Mesodermal cell (in vitro differentiated cells): ENCODE data around the gene SLC44A2.
"Not testable (repeated sequence)": the region's sequence is repeated elsewhere in the genome, so short reads cannot be mapped to it uniquely, and the experiment has no call there.

Source experiments
- H3K27ac ChIP-seq: 2 replicates; pipeline ENCODE4 v1.7.0; 2013; ENCODE audit warnings: mild to moderate bottlenecking, low read depth, low read length, moderate library complexity; ENCODE audit not compliant: severe bottlenecking
- H3K36me3 ChIP-seq: 2 replicates; pipeline ENCODE4 v1.7.1; 2013; ENCODE audit warnings: mild to moderate bottlenecking, low read length, moderate library complexity; ENCODE audit not compliant: control insufficient read depth, insufficient read depth
- H3K4me1 ChIP-seq: one replicate; pipeline ENCODE4 v1.7.1; 2013; ENCODE audit warnings: mild to moderate bottlenecking, low read length; ENCODE audit not compliant: insufficient read depth, control insufficient read depth, poor library complexity, severe bottlenecking
- H3K4me3 ChIP-seq: 2 replicates; pipeline ENCODE4 v1.7.0; 2013; ENCODE audit warnings: low read length, control low read depth, mild to moderate bottlenecking; ENCODE audit not compliant: insufficient read depth, poor library complexity, severe bottlenecking; ENCODE audit errors: extremely low read depth
- H3K9me3 ChIP-seq: 2 replicates; pipeline ENCODE4 v1.7.1; 2013; ENCODE audit warnings: mild to moderate bottlenecking, low read length, moderate library complexity; ENCODE audit not compliant: control insufficient read depth
- whole genome bisulfite sequencing, 2 experiments: methylation state at CpG; one replicate each; pipeline ENCODE4 v1.1.5; 2013; ENCODE audit warnings: missing lambda C conversion rate in 2 of 2; ENCODE audit not compliant: insufficient coverage in 2 of 2; 5-methylcytosine and 5-hydroxymethylcytosine counted together

SLC44A2 gene

DNA sequence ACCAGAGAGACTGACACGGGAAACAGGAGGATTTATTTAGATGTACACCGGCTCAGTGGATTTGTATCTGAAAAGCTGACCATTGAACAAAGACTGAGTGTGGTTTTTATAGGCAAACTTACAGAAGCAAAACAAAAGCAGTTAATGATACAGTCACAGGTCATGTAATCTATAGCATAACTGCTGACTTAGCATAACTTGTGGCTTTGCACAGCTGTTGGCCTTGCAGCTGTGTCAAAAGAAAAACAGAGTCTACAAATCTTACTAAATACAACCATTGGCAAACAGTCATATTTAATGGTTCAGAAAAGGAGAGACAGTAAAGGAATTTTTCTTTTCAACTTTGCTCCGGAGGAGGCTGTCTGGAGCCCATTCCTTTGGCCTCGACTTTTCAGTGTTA, 26.5 kb downstream of the SLC44A2 start:
- 88 to 100% methylated on average over 1 to 3 of the region's 4 CpGs for WGBS, 2 experiments

DNA sequence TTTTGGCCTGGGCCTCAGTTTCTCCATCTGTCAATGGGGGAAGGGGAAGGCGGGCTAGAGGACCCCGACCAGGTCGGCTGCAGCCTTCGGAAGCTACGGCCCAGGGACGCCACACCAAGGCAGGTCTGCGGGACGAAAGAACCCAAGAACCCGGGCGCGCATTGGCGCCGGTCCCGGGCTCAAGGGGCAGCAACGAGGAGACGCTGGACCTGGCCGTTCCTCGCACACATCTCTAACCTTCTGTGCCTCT, 28.1 kb downstream of the SLC44A2 start:
- H3K4me1 ChIP-seq: peaks cover 2% of the 10 kb centered on the region
- no peaks in the 10 kb centered on the region for H3K9me3 ChIP-seq
- peak overlapping the region; percentile 99 for H3K27ac ChIP-seq
- peak overlapping the region; percentile 100 for H3K4me3 ChIP-seq
- peaks cover 43% of the 10 kb centered on the region for H3K36me3 ChIP-seq
- 0% methylated on average over 16 to 18 of the region's 18 CpGs for WGBS, 2 experiments

More for the DNA sequence above, 26.5 kb downstream of the SLC44A2 start:
- Histone ChIP-seq H3K27ac (no peak overlapping the region), H3K9me3 (no peaks in the 10 kb centered on the region), H3K4me3 (no peak overlapping the region), H3K36me3 (peaks cover 28% of the 10 kb centered on the region), H3K4me1 (peaks cover 2% of the 10 kb centered on the region)

DNA sequence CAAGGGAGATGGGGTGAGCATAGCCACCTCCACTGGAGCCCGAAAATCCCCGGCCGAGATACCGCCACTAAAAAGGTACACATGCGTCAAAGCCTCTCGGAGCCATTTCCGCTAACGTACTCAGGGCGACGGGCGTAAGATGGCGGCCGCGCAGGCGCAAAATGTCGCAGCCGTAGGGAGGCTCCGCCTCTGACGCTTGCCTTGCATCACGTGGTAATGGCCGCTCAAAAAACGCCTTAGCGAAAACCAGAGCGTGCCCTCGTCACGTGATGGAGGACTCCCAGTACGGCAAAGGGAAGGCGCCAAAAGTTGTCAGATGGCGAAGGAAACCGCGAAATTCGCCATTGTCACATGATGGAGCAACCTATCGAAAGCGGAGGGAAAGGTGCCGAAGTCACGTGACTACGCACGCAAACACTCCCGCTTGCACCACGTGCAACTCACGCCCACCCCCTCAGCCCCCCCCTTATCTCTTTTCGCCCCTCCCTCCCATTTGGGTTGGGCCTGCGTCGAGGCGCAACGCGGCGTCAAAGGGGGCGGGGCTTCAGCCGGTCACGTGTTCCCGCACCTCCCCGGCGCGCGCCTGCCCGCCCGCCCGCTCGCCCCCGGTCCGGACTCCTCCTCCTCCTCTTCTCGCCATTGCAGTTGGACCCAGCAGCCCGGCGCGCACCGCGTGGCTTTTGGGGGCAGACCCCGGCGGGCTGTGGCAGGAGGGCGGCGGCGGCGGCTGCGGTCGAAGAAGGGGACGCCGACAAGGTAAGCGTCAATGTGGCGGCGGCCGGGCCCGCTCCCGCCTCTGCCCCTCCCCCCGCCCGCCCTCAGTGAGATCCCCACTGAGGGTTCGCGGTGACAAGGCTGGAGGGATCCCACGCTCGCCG, 28.6 kb downstream of the SLC44A2 start, which contains the start of gene ILF3:
Gene ILF3, plus strand, starts transcription at position 615 of the 878 bp plus-strand sequence. CDS start 16,260 bp downstream, outside the sequence.
- H3K36me3 ChIP-seq: peaks cover 49% of the 10 kb centered on the region
- peak within 1 kb of the TSS; percentile 100 for H3K4me3 ChIP-seq
- peak within 1 kb of the TSS; percentile 99 for H3K27ac ChIP-seq
- no peaks in the 10 kb centered on the region for H3K9me3 ChIP-seq
- peaks cover 7% of the 10 kb centered on the region for H3K4me1 ChIP-seq
- WGBS, 2 experiments: 0% methylated on average over 54 to 75 of the region's 91 CpGs

DNA sequence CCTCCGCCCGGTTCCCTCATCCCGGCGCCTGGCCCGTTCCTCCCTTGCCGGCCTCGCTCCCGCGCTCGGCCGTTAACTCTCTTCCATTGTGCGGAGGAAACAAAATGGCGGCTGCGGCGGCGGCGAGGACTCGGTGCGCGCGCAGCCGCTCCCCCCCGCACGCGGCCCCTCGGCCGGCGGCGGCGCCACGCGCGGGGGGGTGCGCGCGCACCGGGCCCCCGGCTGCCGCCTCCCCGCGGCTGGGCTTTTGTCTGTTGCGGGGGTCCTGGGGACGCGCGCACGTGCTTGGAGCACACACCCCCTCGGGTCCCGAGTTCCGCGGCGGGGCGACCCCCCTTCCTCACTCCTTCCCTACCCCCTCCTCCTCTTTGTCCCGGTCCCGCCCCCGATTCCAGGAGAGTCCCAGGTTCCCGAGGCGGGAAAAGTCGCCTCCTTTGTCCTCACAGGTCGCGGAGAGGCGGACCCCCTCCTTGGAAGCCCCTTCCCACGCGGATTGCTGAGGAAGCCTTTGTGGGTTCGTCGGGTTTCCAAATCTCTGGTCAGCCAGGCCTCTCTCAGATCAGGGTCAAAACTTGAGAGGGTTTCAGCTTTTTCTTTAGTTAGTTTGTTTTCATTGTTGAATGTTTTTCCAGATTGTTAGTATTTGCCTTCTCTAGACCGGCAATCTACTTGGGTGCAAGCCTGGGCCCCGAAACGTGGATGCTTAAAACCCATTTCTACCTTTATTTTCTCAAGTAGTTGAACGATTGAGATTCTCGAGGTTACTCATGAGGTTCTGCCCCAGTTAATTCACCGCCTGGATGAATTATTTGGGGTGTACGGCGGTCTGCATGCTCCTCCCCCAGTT, 29.5 kb downstream of the SLC44A2 start:
- H3K9me3 ChIP-seq: no peaks in the 10 kb centered on the region
- peaks cover 8% of the 10 kb centered on the region for H3K4me1 ChIP-seq
- H3K4me3 ChIP-seq: peak overlapping the region; percentile 100
- WGBS, 2 experiments: 0% methylated on average over 46 to 54 of the region's 73 CpGs
- peak overlapping the region; percentile 99 for H3K27ac ChIP-seq
- H3K36me3 ChIP-seq: peaks cover 55% of the 10 kb centered on the region

DNA sequence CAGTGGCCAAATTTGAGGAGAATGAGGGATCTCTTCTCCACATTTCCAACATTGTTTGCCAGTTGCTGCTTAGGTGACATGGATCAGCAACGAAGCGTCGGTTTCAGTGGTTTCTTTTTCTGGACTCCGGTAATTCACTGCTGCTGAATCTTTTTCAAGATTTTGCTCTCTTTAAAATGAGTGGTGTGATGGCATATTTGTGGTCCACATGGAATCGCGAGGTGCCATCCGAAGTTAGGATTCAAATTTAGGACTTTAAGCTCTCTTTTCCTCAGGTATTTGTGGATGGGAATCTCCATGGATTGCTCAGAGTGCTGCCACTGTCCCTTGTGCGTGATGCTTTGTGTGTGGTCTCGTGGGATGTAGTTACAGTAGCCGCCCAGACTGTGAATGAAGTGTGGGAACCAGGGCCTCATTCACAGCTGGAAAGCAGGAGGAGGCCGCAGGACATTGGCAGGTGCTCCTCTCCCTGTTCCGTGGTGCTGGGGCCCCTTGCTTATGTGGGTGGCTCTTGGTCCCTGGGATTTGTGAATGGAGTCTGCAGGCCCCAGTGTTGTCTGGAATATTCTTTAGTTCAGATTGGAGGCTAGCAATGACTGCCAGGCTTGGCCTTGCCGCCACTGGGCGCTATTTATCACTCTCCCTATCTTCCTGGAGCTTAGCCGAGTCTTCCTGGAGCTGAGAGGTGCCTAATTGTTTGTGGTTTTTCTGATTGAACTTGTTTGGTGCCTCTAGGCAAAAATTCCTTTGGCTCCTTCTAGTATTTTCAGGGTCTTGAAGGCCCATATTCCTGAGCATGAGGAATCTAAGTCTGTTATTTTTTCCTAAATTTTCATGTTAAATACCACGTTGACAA, 30.3 kb downstream of the SLC44A2 start:
- H3K4me1 ChIP-seq: peaks cover 12% of the 10 kb centered on the region
- H3K4me3 ChIP-seq: peak overlapping the region; percentile 100
- H3K36me3 ChIP-seq: peaks cover 64% of the 10 kb centered on the region
- peak overlapping the region; percentile 99 for H3K27ac ChIP-seq
- 1 to 3% methylated on average over 10 to 11 of the region's 16 CpGs for WGBS, 2 experiments
- no peaks in the 10 kb centered on the region for H3K9me3 ChIP-seq

DNA sequence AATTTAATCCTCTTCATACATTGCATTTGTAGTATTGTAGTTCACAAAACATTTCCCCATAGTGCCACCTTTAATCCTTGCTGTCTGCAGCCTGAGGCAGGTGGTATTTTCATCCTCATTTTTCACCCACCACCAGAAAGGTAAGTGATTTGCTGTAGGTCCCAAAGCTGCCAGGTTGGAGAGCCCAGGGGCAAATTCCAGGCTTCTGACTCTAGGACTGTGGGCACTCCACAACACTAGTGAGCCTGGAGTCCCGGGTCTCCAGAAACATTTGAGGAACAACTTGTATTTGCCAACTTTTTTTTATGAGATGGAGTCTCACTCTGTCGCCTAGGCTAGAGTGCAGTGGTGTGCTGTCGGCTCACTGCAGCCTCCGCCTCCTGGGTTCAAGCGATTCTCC, 35.0 kb downstream of the SLC44A2 start:
- no peaks in the 10 kb centered on the region for H3K9me3 ChIP-seq
- H3K4me3 ChIP-seq: no peak overlapping the region
- H3K4me1 ChIP-seq: peaks cover 12% of the 10 kb centered on the region
- H3K27ac ChIP-seq: no peak overlapping the region
- WGBS, 2 experiments: 83 to 100% methylated on average over 3 to 5 of the region's 5 CpGs
- H3K36me3 ChIP-seq: peaks cover 84% of the 10 kb centered on the region

DNA sequence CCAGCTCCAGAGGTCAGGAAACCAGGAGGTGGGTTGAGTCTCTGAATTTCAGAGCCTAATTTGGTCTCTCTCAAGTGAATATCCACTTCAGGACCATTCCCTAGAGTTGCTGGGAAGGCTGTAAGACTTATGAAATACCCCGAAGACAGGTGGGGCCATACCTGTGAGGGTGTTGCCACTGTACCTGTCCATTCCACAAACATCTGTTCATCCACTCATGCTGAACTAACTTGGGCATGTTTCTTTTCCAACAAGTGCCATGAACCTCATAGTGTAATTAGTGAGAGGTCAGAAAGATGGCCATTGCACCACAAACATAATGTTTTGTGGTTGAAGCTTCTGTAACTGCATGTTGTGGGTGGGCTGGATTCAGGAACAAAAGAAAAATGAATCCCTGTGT, 36.6 kb downstream of the SLC44A2 start:
- Histone ChIP-seq H3K4me3 (no peak overlapping the region), H3K9me3 (no peaks in the 10 kb centered on the region), H3K4me1 (peaks cover 12% of the 10 kb centered on the region), H3K27ac (no peak overlapping the region), H3K36me3 (peaks cover 77% of the 10 kb centered on the region)
- 100% methylated on average over 1 of the region's 1 CpG; no CpG with 5 or more reads in 1 of the 2 experiments for WGBS, 2 experiments

DNA sequence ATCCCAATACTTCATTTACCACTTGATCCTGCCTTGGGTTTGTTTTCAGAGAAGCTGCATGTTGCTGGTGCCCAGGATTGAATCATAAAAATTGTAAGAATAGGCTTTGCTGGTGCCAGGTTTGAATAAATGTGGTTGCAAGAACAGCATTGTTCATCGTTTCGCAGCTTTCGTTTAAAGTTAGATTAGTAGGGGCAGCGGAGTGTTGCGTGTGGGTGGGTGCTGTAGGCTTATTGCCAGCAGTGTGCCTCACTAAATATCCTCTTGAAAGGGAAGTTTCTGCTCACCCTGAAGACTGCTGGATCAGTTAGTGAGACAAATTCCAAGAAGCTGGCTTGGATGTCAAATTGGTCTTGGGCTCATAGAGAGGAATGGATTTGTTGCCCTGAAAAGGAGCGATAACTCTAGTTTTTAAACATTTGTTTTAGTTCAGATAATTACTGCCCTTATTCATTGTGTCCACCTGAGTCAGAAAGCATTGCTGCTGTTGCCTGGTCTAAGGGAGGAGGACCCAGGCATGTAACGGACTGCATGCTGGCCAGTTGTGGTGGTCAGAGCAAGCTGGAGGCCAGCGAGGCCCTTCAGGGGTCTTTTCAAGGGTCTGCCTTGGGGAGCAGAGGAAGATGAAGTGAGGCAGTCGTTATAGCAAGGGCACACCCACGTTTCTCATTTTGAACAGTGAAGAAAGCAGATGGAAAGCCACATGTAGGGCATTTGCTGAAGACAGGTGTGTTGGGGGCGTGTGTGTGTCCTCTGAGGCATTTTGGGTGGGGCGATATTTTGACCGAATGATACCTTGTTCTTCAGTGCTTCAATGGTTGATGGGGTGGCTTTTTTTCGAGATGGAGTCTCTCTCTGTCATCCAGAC, 37.3 kb downstream of the SLC44A2 start:
- Histone ChIP-seq H3K4me3 (no peak overlapping the region), H3K9me3 (no peaks in the 10 kb centered on the region), H3K27ac (no peak overlapping the region), H3K4me1 (peaks cover 12% of the 10 kb centered on the region), H3K36me3 (peaks cover 77% of the 10 kb centered on the region)
- WGBS, 2 experiments: 90 to 95% methylated on average over 12 to 13 of the region's 14 CpGs

DNA sequence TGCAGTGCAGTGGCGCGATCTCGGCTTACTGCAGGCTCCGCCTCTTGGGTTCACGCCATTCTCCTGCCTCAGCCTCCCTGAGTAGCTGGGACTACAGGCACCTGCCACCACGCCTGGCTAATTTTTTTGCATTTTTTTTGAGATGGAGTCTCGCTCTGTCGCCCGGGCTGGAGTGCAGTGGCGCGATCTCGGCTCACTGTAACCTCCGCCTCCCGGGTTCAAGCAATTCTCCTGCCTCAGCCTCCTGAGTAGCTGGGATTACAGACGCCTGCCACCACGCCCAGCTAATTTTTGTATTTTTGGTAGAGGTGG, 37.9 kb downstream of the SLC44A2 start:
- Histone ChIP-seq H3K4me1 (peaks cover 12% of the 10 kb centered on the region), H3K36me3 (peaks cover 77% of the 10 kb centered on the region)
- not testable (repeated sequence) for H3K9me3 ChIP-seq, H3K27ac ChIP-seq, H3K4me3 ChIP-seq
- WGBS, 2 experiments: 92 to 93% methylated on average over 6 to 11 of the region's 16 CpGs

DNA sequence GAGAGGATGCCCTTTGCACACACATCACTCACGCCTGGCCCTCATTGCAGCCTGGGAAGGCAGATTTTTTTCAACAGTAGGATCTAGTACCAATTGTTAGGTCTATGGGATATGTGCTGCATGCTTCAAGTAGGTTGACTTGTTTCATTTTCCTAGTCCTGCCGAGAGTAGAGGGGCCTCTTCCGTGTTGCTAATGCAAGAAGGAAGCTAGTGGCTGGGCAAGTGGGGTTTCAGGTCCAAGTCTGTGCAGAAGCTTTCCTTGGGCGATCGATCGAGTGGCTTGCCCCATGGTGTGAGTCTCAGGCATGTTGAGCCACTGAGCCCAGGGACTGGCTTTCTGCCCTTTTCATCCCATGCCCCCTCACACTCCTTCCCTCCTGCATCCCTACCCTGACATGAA, 42.5 kb downstream of the SLC44A2 start:
- whole genome bisulfite sequencing, 2 experiments: 98 to 100% methylated on average over 3 to 6 of the region's 6 CpGs
- Histone ChIP-seq H3K9me3 (no peaks in the 10 kb centered on the region), H3K27ac (no peak overlapping the region), H3K36me3 (peaks cover 77% of the 10 kb centered on the region), H3K4me3 (no peak overlapping the region), H3K4me1 (peaks cover 4% of the 10 kb centered on the region)
